Suprapubic skin (tissue), 3 donors: ENCODE measurements around the gene FRAS1.

Experiments used
- EP300 ChIP-seq: sonication (generic); formaldehyde crosslinking; IDR thresholded peaks from one replicate; pipeline ENCODE4 v1.6.1; 2017; ENCODE audit warnings: antibody characterized with exemption
- POLR2A ChIP-seq, 2 donors: fragments of 450-650 bp; IDR thresholded peaks; one replicate each; pipeline ENCODE4 v1.6.1; 2017; ENCODE audit warnings: antibody characterized with exemption in 2 of 2, mild to moderate bottlenecking in 2 of 2, moderate library complexity in 2 of 2
- TF ChIP-seq, protein P1 (sequence below), 2 donors: fragments of 200-600 bp in 1 of 2; fragments of 450-650 bp in 1 of 2; sonication (generic) in 1 of 2; IDR thresholded peaks; one replicate each; pipeline ENCODE4 v1.5.1; 2016 to 2019; ENCODE audit warnings: antibody characterized with exemption in 2 of 2, mild to moderate bottlenecking in 1 of 2, moderate library complexity in 1 of 2

DNA sequence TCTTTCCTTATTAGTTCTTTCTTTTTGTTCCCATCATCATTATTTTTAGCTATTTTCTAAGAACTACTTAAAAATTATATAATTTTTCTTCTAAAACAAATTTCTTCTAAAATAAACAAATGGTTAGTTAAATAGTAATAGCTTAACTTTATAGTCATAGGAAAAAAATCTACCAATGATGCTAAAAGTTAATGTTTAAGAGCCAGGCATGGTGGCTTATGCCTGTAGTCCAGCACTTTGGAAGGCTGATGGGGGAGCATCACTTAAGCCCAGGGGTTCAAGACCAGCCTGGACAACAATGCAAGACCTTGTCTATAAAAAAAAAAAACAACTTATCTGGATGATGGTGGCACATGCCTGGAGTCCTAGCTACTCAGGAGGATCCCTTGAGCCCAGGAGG is 367.3 kb downstream of the FRAS1 start:
- TF ChIP-seq, protein P1, sequence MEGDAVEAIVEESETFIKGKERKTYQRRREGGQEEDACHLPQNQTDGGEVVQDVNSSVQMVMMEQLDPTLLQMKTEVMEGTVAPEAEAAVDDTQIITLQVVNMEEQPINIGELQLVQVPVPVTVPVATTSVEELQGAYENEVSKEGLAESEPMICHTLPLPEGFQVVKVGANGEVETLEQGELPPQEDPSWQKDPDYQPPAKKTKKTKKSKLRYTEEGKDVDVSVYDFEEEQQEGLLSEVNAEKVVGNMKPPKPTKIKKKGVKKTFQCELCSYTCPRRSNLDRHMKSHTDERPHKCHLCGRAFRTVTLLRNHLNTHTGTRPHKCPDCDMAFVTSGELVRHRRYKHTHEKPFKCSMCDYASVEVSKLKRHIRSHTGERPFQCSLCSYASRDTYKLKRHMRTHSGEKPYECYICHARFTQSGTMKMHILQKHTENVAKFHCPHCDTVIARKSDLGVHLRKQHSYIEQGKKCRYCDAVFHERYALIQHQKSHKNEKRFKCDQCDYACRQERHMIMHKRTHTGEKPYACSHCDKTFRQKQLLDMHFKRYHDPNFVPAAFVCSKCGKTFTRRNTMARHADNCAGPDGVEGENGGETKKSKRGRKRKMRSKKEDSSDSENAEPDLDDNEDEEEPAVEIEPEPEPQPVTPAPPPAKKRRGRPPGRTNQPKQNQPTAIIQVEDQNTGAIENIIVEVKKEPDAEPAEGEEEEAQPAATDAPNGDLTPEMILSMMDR (IDR thresholded peaks at IDR 0.05) = no peak
- no peak for TF ChIP-seq POLR2A (IDR thresholded peaks at IDR 0.05)
- TF ChIP-seq EP300 = no peak
